Stomach (tissue), 4 donors: ENCODE measurements around the gene EHMT1.

ENCODE experiments used
- EP300 ChIP-seq: sonication (generic); formaldehyde crosslinking; IDR thresholded peaks from one replicate; pipeline ENCODE4 v1.6.1; 2017; ENCODE audit warnings: antibody characterized with exemption
- POLR2A ChIP-seq, 4 donors: fragments of 450-650 bp; IDR thresholded peaks; one replicate each; pipeline ENCODE4 v1.6.1; 2016; ENCODE audit warnings: antibody characterized with exemption in 4 of 4, control low read depth in 2 of 4, mild to moderate bottlenecking in 1 of 4, moderate library complexity in 1 of 4
- POLR2AphosphoS5 ChIP-seq, 3 donors: sonication (generic); formaldehyde crosslinking; IDR thresholded peaks; one replicate each; pipeline ENCODE4 v1.6.1; 2016; ENCODE audit warnings: antibody characterized with exemption in 3 of 3
- TF ChIP-seq, protein P1 (sequence below), 7 experiments: fragments of 450-650 bp in 4 of 7; fragments of 200-600 bp in 3 of 7; sonication (generic) in 3 of 7; IDR thresholded peaks; one replicate each; pipeline ENCODE4 v1.5.1; 2016 to 2019; ENCODE audit warnings: antibody characterized with exemption in 7 of 7, control low read depth in 2 of 7, mild to moderate bottlenecking in 1 of 7

DNA sequence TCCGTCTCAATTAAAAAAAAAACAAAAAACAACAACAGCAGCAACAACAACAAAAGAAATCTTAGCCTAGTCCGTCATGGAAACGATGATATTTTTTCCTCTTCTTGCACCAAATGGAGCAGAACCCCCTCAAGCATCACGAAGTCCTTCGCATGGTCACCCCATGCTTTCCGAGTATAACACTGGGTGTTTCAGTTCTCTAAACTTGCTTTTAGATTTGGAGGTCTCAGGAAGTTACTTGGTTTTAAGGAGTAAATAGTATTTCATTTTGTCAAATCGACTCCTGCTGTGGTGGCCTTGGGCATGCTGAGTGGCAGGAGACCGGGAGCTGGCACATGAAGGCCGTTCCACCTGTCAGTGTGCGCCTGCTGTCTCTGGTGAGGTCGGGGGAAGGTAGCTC lies 140.3 kb downstream of the EHMT1 start:
- TF ChIP-seq, protein P1, sequence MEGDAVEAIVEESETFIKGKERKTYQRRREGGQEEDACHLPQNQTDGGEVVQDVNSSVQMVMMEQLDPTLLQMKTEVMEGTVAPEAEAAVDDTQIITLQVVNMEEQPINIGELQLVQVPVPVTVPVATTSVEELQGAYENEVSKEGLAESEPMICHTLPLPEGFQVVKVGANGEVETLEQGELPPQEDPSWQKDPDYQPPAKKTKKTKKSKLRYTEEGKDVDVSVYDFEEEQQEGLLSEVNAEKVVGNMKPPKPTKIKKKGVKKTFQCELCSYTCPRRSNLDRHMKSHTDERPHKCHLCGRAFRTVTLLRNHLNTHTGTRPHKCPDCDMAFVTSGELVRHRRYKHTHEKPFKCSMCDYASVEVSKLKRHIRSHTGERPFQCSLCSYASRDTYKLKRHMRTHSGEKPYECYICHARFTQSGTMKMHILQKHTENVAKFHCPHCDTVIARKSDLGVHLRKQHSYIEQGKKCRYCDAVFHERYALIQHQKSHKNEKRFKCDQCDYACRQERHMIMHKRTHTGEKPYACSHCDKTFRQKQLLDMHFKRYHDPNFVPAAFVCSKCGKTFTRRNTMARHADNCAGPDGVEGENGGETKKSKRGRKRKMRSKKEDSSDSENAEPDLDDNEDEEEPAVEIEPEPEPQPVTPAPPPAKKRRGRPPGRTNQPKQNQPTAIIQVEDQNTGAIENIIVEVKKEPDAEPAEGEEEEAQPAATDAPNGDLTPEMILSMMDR (IDR thresholded peaks at IDR 0.05) = no peak
- TF ChIP-seq POLR2A (IDR thresholded peaks at IDR 0.05) (no peak), POLR2AphosphoS5 (IDR thresholded peaks at IDR 0.05) (no peak), EP300 (no peak)
